NCI-H2227 (cell line): ENCODE results near the gene FAM89A.
"Not testable (repeated sequence)": the region's sequence is repeated elsewhere in the genome, so short reads cannot be mapped to it uniquely, and the experiment has no call there.

ENCODE experiments used
- DNase-seq: peaks from one replicate; lab custom pipeline; 2025; ENCODE audit not compliant: unreplicated experiment; lab: John Stamatoyannopoulos, UW

The FAM89A gene

GRCh38 chr1:231000201-231000600 lies 39.9 kb downstream of the FAM89A start:
- no peak for DNase-seq

- no peak for DNase-seq
Measured at GRCh38 chr1:230994860-230995259, 45.2 kb downstream of the FAM89A start.

- DNase-seq, result no peak
Measured at GRCh38 chr1:230992100-230992774, 47.8 kb downstream of the FAM89A start.

- DNase-seq, result no peak
Measured at GRCh38 chr1:230987448-230987847, 52.6 kb downstream of the FAM89A start.

- no peak for DNase-seq
Measured at GRCh38 chr1:230986976-230987375, 53.1 kb downstream of the FAM89A start.

- no peak for DNase-seq
Measured at GRCh38 chr1:230985711-230986110, 54.3 kb downstream of the FAM89A start.

- DNase-seq, result not testable (repeated sequence)
Measured at GRCh38 chr1:230984622-230985515, 55.2 kb downstream of the FAM89A start.

GRCh38 chr1:230983811-230984210 lies 56.2 kb downstream of the FAM89A start:
- DNase-seq, result no peak

- no peak for DNase-seq
Measured at GRCh38 chr1:230982696-230983095, 57.4 kb downstream of the FAM89A start.

GRCh38 chr1:230979952-230980351 lies 60.1 kb downstream of the FAM89A start:
- DNase-seq, result no peak

GRCh38 chr1:230979389-230979716 lies 60.7 kb downstream of the FAM89A start:
- no peak for DNase-seq

GRCh38 chr1:230978491-230979388 lies 61.3 kb downstream of the FAM89A start, which contains the start of the genes ARV1 and TTC13:
TSS of gene ARV1 (plus strand) at chr1:230979094. CDS start at chr1:230979106, 12 bp downstream.
TSS of gene TTC13 (minus strand) at chr1:230978861. CDS start at chr1:230978830, 31 bp downstream.
- peak; percentile 99 for DNase-seq

- DNase-seq, result peak; percentile 59
Measured at GRCh38 chr1:230977761-230978490, 62.1 kb downstream of the FAM89A start.

- DNase-seq, result no peak
Measured at GRCh38 chr1:230976825-230977747, 63.0 kb downstream of the FAM89A start.

- DNase-seq, result no peak
Measured at GRCh38 chr1:230976360-230976759, 63.7 kb downstream of the FAM89A start.

- no peak for DNase-seq
Measured at GRCh38 chr1:230975636-230976035, 64.4 kb downstream of the FAM89A start.

GRCh38 chr1:230972855-230973271 lies 67.2 kb downstream of the FAM89A start:
- DNase-seq, result no peak

GRCh38 chr1:230971771-230972170 lies 68.3 kb downstream of the FAM89A start:
- no peak for DNase-seq

- DNase-seq, result no peak
Measured at GRCh38 chr1:230970432-230970831, 69.6 kb downstream of the FAM89A start.
